Subcutaneous abdominal adipose tissue (tissue), 5 donors: ENCODE data around the gene SGMS1.

Experiments used
- H3K27ac ChIP-seq: one replicate; pipeline ENCODE4 v1.7.0; 2013; ENCODE audit warnings: low read depth, mild to moderate bottlenecking, inconsistent platforms, low read length, moderate library complexity
- H3K27me3 ChIP-seq, 5 donors: one replicate each; pipeline ENCODE4 v1.7.0; 2013; ENCODE audit warnings: low read length in 5 of 5, inconsistent platforms in 1 of 5; ENCODE audit not compliant: control insufficient read depth in 5 of 5, insufficient read depth in 4 of 5
- H3K36me3 ChIP-seq, 5 donors: one replicate each; pipeline ENCODE4 v1.7.0; 2013; ENCODE audit warnings: low read length in 5 of 5; ENCODE audit not compliant: control insufficient read depth in 5 of 5, insufficient read depth in 5 of 5
- H3K4me1 ChIP-seq, 5 donors: one replicate each; pipeline ENCODE4 v1.7.0; 2013; ENCODE audit warnings: low read length in 5 of 5, mild to moderate bottlenecking in 3 of 5, moderate library complexity in 1 of 5; ENCODE audit not compliant: control insufficient read depth in 5 of 5, insufficient read depth in 5 of 5
- H3K4me3 ChIP-seq, 5 donors: one replicate each; pipeline ENCODE4 v1.7.0; 2013; ENCODE audit warnings: low read length in 5 of 5, low read depth in 1 of 5
- H3K9ac ChIP-seq, 5 donors: one replicate each; pipeline ENCODE4 v1.7.0; 2013; ENCODE audit warnings: low read length in 5 of 5, mild to moderate bottlenecking in 4 of 5, moderate library complexity in 3 of 5
- H3K9me3 ChIP-seq, 5 donors: one replicate each; pipeline ENCODE4 v1.7.0; 2013; ENCODE audit warnings: low read length in 5 of 5; ENCODE audit not compliant: control insufficient read depth in 5 of 5
- donor health status: healthy.
- donor health status: healthy.
- donor health status: healthy.
- donor health status: healthy.
- donor health status: healthy.

The SGMS1 gene

DNA sequence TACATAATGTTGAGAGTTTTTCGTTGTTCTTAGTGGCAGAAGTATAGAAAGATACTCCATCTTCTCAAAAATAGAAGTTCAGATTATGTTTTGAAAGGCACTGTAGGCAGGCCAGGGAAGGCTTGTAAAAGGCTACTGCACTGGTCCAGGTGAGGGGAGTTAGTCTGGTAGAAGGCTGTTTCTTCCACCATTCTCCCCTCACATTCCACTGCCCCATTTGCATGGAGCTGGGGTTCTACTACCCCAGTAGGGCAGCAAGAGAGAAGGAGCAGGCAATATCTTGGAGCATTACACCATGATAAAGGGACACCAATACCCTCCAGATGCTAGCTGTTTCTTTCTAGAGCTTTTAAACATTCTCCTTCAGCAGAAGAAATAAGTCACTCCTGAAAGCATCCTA, 16.5 kb upstream of the SGMS1 start:
- Histone ChIP-seq H3K27me3 (no peaks in the 10 kb centered on the region), H3K9ac (no peak overlapping the region), H3K36me3 (no peaks in the 10 kb centered on the region), H3K9me3 (no peaks in the 10 kb centered on the region), H3K4me1 (no peaks in the 10 kb centered on the region), H3K4me3 (no peak overlapping the region), H3K27ac (no peak overlapping the region)

DNA sequence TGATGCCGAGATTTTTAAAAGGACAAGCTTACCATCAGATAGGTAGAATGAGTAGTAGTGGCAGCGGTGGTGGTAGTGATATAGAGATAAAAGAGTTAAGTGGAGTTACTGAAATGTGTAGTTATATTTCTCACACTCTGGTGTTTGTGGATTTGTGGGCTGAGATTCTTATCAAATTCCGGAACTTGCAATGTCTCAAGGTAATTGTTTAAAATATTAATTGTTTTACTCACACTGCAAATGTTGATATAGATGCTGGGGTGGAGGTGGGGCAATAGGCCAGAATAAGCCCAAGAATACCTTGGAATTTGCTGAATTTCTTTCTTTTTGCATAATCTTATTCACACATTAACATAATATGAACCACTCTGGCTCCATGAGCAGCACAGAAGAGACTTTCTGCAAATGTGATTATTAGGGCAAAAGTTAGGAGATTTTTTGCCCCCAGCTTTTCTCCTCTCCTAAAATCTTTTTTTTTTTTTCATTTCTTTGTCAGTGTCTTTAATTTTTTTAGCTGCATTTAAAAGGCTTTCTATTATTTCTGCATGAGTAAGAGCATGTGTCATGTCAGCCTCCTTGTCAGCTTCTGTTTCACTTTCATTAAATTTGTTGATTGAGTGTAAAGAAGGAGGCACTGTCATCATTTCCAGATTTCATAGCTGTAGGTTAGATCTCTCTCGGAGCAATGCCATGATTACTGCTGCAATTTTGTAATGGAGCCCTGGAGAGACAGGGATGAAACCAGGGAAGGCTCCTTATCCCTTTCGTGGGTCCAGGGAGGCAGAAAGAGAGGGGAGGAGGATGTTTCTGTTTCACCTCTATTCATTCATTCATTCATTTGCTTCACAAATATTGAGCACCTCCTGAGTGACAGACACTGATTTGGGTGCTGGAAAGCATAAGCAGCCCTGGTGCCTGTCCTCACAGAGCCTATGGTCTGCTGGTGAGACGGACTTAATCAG, 13.1 kb upstream of the SGMS1 start:
- H3K4me1 ChIP-seq: no peaks in the 10 kb centered on the region
- no peaks in the 10 kb centered on the region for H3K9me3 ChIP-seq
- no peak overlapping the region for H3K4me3 ChIP-seq
- no peak overlapping the region for H3K9ac ChIP-seq
- no peak overlapping the region for H3K27ac ChIP-seq
- H3K36me3 ChIP-seq: no peaks in the 10 kb centered on the region
- H3K27me3 ChIP-seq: no peaks in the 10 kb centered on the region

DNA sequence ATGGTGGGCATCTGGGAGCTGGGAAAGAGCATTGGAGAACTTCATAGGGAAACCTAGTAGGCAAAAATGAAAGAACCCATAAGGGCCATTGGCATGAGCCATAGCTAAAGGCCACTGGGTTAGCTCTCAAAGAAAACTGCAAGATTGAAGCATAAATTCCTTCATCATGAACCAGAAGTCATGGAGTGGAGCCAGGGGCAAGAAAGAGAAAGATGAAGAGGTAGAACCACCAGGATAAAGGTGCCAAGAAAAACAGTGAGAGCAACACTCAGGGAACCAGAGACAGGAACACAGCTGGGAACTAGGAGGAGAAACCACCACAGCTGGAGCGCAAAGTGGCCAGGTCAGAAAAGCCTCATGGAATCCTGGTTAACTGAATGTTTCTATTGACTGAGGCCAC, 11.5 kb upstream of the SGMS1 start:
- Histone ChIP-seq H3K27ac (no peak overlapping the region), H3K4me3 (no peak overlapping the region), H3K27me3 (no peaks in the 10 kb centered on the region), H3K4me1 (no peaks in the 10 kb centered on the region), H3K9ac (no peak overlapping the region), H3K9me3 (no peaks in the 10 kb centered on the region), H3K36me3 (peaks cover 0 to 6% (median 0%) of the 10 kb centered on the region in 5 donors)

DNA sequence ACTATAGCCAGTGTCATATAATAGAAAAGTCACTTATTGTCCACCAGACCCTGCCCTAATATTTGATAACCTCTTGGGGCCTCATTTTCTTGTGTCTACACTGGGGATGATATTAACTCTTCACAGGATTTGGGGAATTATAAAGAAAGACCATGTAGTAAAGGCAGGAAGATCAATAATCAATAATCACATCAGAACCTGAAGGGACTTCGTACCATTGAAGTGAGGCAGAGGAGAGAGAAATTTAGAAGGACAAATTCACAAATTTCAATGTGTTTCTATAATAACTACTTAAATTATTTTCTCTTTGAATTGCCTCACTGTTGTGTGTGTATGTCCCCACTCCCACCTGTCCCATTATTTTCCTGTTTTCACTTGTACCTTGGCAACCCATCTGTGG, 10.7 kb upstream of the SGMS1 start:
- H3K27me3 ChIP-seq: no peaks in the 10 kb centered on the region
- H3K9ac ChIP-seq: no peak overlapping the region
- no peaks in the 10 kb centered on the region for H3K4me1 ChIP-seq
- H3K36me3 ChIP-seq: peaks cover 5 to 11% (median 6%) of the 10 kb centered on the region in 5 donors
- no peaks in the 10 kb centered on the region for H3K9me3 ChIP-seq
- no peak overlapping the region for H3K27ac ChIP-seq
- H3K4me3 ChIP-seq: no peak overlapping the region

DNA sequence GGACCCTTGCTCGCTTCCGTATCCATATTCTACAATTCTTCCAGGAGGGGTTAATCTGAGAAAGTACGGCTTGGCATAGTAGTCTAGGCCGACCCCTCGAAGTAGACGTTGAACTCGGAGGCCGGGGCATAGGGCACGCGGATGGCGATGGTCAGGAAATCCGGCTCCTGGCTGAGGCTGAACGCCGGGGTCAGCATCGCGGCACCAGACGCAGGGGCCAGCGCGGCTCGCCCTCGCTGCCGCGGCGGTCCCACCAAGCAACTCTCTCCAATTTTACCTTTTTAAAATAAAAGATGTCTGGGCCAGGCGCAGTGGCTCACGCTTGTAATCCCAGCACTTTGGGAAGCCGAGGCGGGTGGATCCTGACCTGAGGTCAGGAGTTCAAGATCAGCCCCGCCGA, 7.3 kb upstream of the SGMS1 start:
- H3K27ac ChIP-seq: no peak overlapping the region
- H3K4me3 ChIP-seq: no peak overlapping the region
- H3K36me3 ChIP-seq: peaks cover 5 to 20% (median 7%) of the 10 kb centered on the region in 5 donors
- H3K27me3 ChIP-seq: no peaks in the 10 kb centered on the region
- H3K9ac ChIP-seq: no peak overlapping the region
- H3K4me1 ChIP-seq: no peaks in the 10 kb centered on the region
- H3K9me3 ChIP-seq: no peaks in the 10 kb centered on the region

DNA sequence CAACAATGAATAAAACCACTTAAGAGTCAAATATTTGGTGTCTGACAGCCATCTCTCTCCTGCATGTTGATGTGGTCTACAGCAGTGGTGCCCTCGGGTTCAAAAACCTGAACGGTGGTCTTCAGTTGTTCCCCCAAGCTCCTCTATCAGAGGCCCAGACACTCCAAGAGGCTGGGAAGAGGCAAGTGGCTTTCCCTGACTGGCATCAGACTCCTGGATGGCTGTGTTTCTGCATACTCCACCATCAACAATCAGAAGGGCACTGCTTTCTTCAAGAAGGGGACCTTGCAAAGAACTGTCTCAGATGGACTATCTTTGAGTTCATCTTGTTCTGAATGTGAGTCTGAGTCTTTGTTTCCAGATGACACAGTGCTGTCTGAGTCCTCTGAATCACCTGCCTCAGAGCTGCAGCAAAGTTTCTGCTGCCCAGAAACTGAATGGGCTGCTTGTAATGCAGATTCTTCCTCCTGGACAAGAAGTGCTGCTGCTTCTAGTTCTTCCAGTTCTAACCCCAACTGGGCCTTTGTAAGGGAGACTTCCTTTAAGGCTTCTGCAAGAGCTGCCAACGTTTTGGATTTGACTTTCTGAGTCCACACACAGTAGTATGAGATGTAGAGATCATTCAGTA, 5.9 kb upstream of the SGMS1 start:
- H3K9ac ChIP-seq: no peak overlapping the region
- no peaks in the 10 kb centered on the region for H3K9me3 ChIP-seq
- no peak overlapping the region for H3K4me3 ChIP-seq

DNA sequence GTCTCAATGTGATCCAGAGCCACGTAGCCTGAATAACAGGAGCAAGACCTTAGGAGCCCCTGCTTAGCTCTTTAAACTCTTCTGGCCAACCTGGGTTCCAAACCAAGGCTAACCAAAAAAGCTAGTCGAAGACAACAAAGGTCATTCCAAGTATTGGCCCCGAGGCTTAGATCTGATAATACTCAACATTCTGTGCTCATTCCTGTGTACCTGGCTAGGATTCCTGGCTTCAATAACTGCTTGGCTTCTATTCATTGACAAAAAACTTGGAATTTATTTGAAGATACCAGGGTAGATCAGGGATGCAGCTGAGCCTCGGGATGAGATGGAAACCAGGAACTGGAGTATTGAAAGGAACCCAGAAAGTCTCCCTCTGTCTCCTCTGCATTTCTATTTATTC, 4.1 kb upstream of the SGMS1 start:
- Histone ChIP-seq H3K9me3 (no peaks in the 10 kb centered on the region), H3K27me3 (no peaks in the 10 kb centered on the region), H3K4me3 (no peak overlapping the region), H3K9ac (no peak overlapping the region), H3K36me3 (peaks cover 5 to 20% (median 7%) of the 10 kb centered on the region in 5 donors), H3K27ac (no peak overlapping the region), H3K4me1 (peaks cover 3 to 12% (median 11%) of the 10 kb centered on the region in 5 donors)

More for the DNA sequence above, 5.9 kb upstream of the SGMS1 start:
- Histone ChIP-seq H3K4me1 (peaks cover 3 to 12% (median 9%) of the 10 kb centered on the region in 5 donors), H3K27me3 (no peaks in the 10 kb centered on the region), H3K27ac (no peak overlapping the region), H3K36me3 (peaks cover 5 to 20% (median 7%) of the 10 kb centered on the region in 5 donors)

DNA sequence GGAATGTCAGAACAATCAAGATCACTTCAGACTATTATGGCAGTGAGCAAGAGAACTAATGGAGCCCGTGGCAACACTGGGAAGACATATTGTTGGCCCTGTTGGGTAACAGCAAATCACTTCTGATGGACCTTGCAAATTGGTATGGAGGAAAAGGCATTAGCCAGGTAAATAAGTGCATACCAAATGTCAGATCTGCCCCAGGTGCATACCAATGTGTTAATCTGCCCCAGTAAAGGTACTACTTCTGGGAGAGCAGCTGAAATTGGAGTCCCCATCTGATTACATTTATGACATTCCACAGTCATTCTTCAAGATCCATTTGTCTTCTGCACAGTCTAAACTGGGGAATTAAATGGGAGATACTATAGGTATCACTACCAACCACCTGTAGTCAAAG, 3.7 kb upstream of the SGMS1 start:
- H3K9ac ChIP-seq: no peak overlapping the region
- H3K27ac ChIP-seq: no peak overlapping the region

DNA sequence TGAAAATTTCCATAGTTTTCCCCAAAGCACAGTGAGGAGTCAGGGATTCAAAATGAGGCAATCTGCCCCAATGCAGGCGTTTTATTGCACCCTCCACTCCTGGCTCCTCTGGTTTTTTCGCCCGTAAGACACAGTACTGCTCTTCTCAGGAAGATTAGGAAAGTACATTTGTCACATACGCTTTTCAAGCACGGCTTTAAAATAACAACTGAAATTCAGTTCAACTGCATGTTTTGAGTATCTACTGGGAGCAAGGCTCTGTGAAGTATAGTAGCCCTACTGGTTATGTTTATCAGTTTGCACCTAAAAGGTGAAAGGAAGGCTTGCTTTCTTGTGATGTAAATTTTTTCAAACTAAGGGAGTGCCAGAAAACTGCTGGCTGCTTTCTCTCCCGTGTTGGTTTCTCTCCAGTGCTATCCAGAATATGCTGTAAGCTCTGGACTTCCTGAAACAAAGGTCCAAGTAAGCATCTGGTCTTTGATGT, 1.9 kb upstream of the SGMS1 start:
- Histone ChIP-seq H3K9ac (peak overlapping the region; percentile 80 to 97 (median 96)), H3K27me3 (no peaks in the 10 kb centered on the region), H3K4me1 (peaks cover 3 to 28% (median 24%) of the 10 kb centered on the region in 5 donors), H3K9me3 (no peaks in the 10 kb centered on the region), H3K27ac (peak overlapping the region; percentile 99), H3K4me3 (peak overlapping the region; percentile 91 to 96 (median 94)), H3K36me3 (peaks cover 5 to 17% (median 7%) of the 10 kb centered on the region in 5 donors)

More for the DNA sequence above, 3.7 kb upstream of the SGMS1 start:
- Histone ChIP-seq H3K4me3 (no peak overlapping the region), H3K4me1 (peaks cover 3 to 17% (median 12%) of the 10 kb centered on the region in 5 donors), H3K27me3 (no peaks in the 10 kb centered on the region), H3K9me3 (no peaks in the 10 kb centered on the region), H3K36me3 (peaks cover 5 to 20% (median 7%) of the 10 kb centered on the region in 5 donors)
